Lung (tissue), 12 donors: Measurements from ENCODE around the gene RABL6. TPM values are rescaled to one million over a fixed set of nuclear protein-coding genes. Genes with fewer than 3 reads are reported as not detected.
"Not testable (repeated sequence)": the region's sequence is repeated elsewhere in the genome, so short reads cannot be mapped to it uniquely, and the experiment has no call there.

Source experiments
- ATAC-seq: fragments of 200-7000 bp; cut with Tn5 transposase; one replicate; pipeline ENCODE4 v1.9.1; 2020; ENCODE audit warnings: moderate number of reproducible peaks; ENCODE audit not compliant: insufficient read depth, low FRiP score
- DNase-seq, 3 donors: peaks; one replicate each; pipeline ENCODE4 v3.0.0-alpha.2; 2013 to 2017
- H3K27ac ChIP-seq, 2 donors: one replicate each; pipeline ENCODE4 v1.5.1; 2013; ENCODE audit warnings: mild to moderate bottlenecking in 2 of 2, moderate library complexity in 2 of 2, control low read depth in 1 of 2, inconsistent platforms in 1 of 2, low read depth in 1 of 2, low read length in 1 of 2
- H3K27me3 ChIP-seq, 3 donors: one replicate each; pipeline ENCODE4 v1.5.1; 2013; ENCODE audit warnings: low read length in 2 of 3; ENCODE audit not compliant: control insufficient read depth in 3 of 3, insufficient read depth in 3 of 3
- H3K36me3 ChIP-seq, 4 donors: one replicate each; pipeline ENCODE4 v1.5.1; 2013; ENCODE audit warnings: low read length in 4 of 4, mild to moderate bottlenecking in 1 of 4, moderate library complexity in 1 of 4; ENCODE audit not compliant: control insufficient read depth in 4 of 4, insufficient read depth in 4 of 4
- H3K4me1 ChIP-seq, 5 donors: one replicate each; pipeline ENCODE4 v1.5.1; 2013; ENCODE audit warnings: low read length in 5 of 5, mild to moderate bottlenecking in 2 of 5, moderate library complexity in 1 of 5; ENCODE audit not compliant: control insufficient read depth in 5 of 5, insufficient read depth in 5 of 5
- H3K4me3 ChIP-seq: one replicate; pipeline ENCODE4 v1.5.1; 2013; ENCODE audit warnings: mild to moderate bottlenecking, control low read depth, moderate library complexity
- H3K9ac ChIP-seq, 2 donors: one replicate each; pipeline ENCODE4 v1.5.1; 2013; ENCODE audit warnings: low read length in 2 of 2, control low read depth in 1 of 2; ENCODE audit not compliant: insufficient read depth in 1 of 2
- H3K9me3 ChIP-seq, 4 donors: one replicate each; pipeline ENCODE4 v1.5.1; 2013; ENCODE audit warnings: low read length in 3 of 4, mild to moderate bottlenecking in 1 of 4, moderate library complexity in 1 of 4; ENCODE audit not compliant: control insufficient read depth in 4 of 4, insufficient read depth in 3 of 4
- WGBS, 2 donors: extraction: QIAGEN DNeasy Blood & Tissue Kit; methylation state at CpG; one replicate each; pipeline ENCODE4 v1.1.7; 2013; 5-methylcytosine and 5-hydroxymethylcytosine counted together
- polyA plus RNA-seq, 2 donors: library from polyadenylated mRNA; stranded (reverse); fragments of 200-250 nt; gene quantifications; one replicate each; pipeline ENCODE4 v1.2.1, GENCODE V29; 2013
- total RNA-seq, 2 donors: library from RNA; depleted of rRNA in 1 of 2; stranded (reverse); fragments of >200 nt in 1 of 2; gene quantifications; one replicate each; pipeline ENCODE4 v1.2.1, GENCODE V29; 2014 to 2021
- TF ChIP-seq, protein P1 (sequence below): IDR thresholded peaks from 2 replicates; pipeline ENCODE4 v1.5.1; 2012; ENCODE audit warnings: mild to moderate bottlenecking; ENCODE audit errors: control extremely low read depth, extremely low read depth
- donor health status: control.
- donor health status: control.
- donor health status: Bipolar disorder and iron deficiency.
- donor health status: healthy.
- donor health status: DM: yes; HTN: yes; CAD: no.

The RABL6 gene
- total and polyA plus RNA-seq, 4 donors: 36.4 to 87.8 (median 62.2) TPM

- Histone ChIP-seq H3K27ac (no peak overlapping the region), H3K9me3 (no peaks in the 10 kb centered on the region), H3K9ac (no peak overlapping the region), H3K4me3 (no peak overlapping the region), H3K36me3 (no peaks in the 10 kb centered on the region), H3K27me3 (no peaks in the 10 kb centered on the region), H3K4me1 (peaks cover 0 to 15% (median 4%) of the 10 kb centered on the region in 5 donors)
- TF ChIP-seq, protein P1, sequence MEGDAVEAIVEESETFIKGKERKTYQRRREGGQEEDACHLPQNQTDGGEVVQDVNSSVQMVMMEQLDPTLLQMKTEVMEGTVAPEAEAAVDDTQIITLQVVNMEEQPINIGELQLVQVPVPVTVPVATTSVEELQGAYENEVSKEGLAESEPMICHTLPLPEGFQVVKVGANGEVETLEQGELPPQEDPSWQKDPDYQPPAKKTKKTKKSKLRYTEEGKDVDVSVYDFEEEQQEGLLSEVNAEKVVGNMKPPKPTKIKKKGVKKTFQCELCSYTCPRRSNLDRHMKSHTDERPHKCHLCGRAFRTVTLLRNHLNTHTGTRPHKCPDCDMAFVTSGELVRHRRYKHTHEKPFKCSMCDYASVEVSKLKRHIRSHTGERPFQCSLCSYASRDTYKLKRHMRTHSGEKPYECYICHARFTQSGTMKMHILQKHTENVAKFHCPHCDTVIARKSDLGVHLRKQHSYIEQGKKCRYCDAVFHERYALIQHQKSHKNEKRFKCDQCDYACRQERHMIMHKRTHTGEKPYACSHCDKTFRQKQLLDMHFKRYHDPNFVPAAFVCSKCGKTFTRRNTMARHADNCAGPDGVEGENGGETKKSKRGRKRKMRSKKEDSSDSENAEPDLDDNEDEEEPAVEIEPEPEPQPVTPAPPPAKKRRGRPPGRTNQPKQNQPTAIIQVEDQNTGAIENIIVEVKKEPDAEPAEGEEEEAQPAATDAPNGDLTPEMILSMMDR: no peak
- DNase-seq: no peak
- WGBS, 2 donors: 77 to 87% methylated on average over 10 of the region's 10 CpGs
- ATAC-seq: no peak
Measured at GRCh38 chr9:136786451-136786850, 21.3 kb upstream of the RABL6 start.

DNA sequence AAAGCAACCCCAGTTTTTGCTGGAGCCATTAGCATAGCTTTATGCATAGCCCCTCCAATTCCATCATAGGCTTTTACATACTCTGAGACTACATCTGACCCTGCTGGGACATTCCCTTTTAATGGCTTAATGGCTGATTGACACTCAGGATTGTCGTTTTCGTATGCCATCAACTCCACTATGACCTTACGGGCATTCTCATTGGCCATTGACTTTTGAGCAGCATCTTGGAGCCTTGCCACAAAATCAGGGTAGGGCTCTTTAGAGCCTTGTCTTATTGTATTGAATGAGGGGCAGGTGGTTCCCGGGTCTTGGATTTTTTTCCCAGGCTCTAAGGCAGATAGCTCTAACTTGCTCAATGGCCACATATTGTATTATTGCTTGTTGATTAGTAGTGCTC lies 20.8 kb upstream of the RABL6 start:
- DNase-seq, H3K27me3 ChIP-seq, H3K27ac ChIP-seq, H3K4me3 ChIP-seq, H3K9me3 ChIP-seq, H3K36me3 ChIP-seq, H3K9ac ChIP-seq, ATAC-seq: not testable (repeated sequence)
- peaks cover 0 to 17% (median 4%) of the 10 kb centered on the region in 5 donors for H3K4me1 ChIP-seq
- WGBS, 2 donors: 37 to 55% methylated on average over 4 of the region's 4 CpGs

- Histone ChIP-seq H3K9me3 (no peaks in the 10 kb centered on the region), H3K27me3 (no peaks in the 10 kb centered on the region), H3K36me3 (peaks cover 0 to 1% (median 0%) of the 10 kb centered on the region in 4 donors), H3K9ac (no peak overlapping the region), H3K4me1 (peaks cover 0 to 20% (median 7%) of the 10 kb centered on the region in 5 donors), H3K4me3 (no peak overlapping the region), H3K27ac (no peak overlapping the region)
- TF ChIP-seq, protein P1: peak; percentile 97
- 18 to 26% methylated on average over 21 of the region's 21 CpGs for WGBS, 2 donors
- DNase-seq: peak; percentile 76 to 83 (median 80)
- no peak for ATAC-seq
Measured at GRCh38 chr9:136787690-136788400, 19.9 kb upstream of the RABL6 start.

DNA sequence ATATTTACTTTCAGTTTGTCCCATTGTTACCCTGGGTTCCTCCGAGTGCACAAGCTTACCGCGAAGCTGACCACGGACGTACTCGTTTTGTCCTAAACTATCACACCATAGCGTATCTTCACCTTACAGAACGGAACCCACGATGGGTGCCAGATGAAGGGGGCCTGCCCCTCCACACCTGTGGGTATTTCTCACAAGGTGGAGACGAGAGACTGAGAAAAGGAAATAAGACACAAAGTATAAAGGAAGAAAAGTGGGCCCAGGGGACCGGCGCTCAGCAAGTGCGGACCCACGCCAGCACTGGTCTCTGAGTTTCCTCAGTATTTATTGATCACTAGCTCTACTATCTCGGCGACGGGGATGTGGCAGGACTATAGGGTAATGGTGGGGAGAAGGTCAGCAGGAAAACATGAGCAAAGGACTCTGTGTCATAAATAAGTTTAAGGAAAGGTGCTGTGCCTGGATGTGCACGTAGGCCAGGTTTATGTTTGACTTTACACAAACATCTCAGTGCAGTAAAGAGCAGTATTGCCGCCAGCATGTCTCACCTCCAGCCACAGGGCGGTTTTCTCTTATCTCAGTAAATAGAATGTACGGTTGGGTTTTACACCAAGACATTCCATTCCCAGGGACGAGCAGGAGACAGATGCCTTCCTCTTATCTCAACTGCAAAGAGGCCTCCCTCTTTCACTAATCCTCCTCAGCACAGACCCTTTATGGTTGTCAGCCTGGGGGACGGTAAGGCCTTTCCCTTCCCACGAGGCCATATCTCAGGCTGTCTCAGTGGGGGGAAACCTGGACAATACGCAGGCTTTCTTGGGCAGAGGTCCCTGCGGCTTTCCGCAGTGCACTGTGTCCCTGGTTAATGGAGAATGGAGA lies 18.9 kb upstream of the RABL6 start:
- 75 to 83% methylated on average over 27 of the region's 27 CpGs for WGBS, 2 donors
- peaks cover 0 to 20% (median 7%) of the 10 kb centered on the region in 5 donors for H3K4me1 ChIP-seq
- H3K4me3 ChIP-seq, H3K27me3 ChIP-seq, DNase-seq, H3K36me3 ChIP-seq, ATAC-seq, H3K9me3 ChIP-seq, H3K27ac ChIP-seq, H3K9ac ChIP-seq: not testable (repeated sequence)
